PC-3 (cell line): ENCODE measurements around the gene PHGDH. TPM values are rescaled to one million over a fixed set of nuclear protein-coding genes. Genes with fewer than 3 reads are reported as not detected.
"Not testable (repeated sequence)": the region's sequence is repeated elsewhere in the genome, so short reads cannot be mapped to it uniquely, and the experiment has no call there.

Experiments
- ATAC-seq: fragments of 200-7000 bp; cut with Tn5 transposase; 2 replicates; pipeline ENCODE4 v1.9.1; 2020; ENCODE audit warnings: mild to moderate bottlenecking, moderate library complexity
- BruUV-seq: library from RNA; stranded (reverse); fragments of 400-500 nt; replicated peaks from 2 replicates; lab custom pipeline; 2021; lab: Mats Ljungman, UMichigan
- CTCF ChIA-PET: fragments of 300-600 bp; sonication (Branson Sonifier 250); formaldehyde crosslinking; loops from one replicate; lab custom pipeline; 2022; ENCODE audit warnings: antibody characterized with exemption; lab: Charles Lee
- POLR2A ChIA-PET: fragments of 300-600 bp; sonication (Branson Sonifier 250); formaldehyde crosslinking; loops from one replicate; lab custom pipeline; 2022; ENCODE audit warnings: antibody characterized with exemption; ENCODE audit not compliant: unreplicated experiment; lab: Charles Lee
- DNase-seq: peaks from one replicate; pipeline ENCODE4 v3.0.0-alpha.2; 2015
- H2AFZ ChIP-seq: fragments of 300-600 bp; sonication (generic); 2 replicates; pipeline ENCODE4 v1.6.0; 2016; ENCODE audit warnings: antibody characterized with exemption, low read length
- H3F3A ChIP-seq: fragments of 300-600 bp; sonication (generic); one replicate; pipeline ENCODE4 v1.6.0; 2017; ENCODE audit warnings: antibody characterized with exemption, low read length, control low read depth, mild to moderate bottlenecking; ENCODE audit not compliant: unreplicated experiment
- H3K27ac ChIP-seq: fragments of 300-600 bp; sonication (generic); 2 replicates; pipeline ENCODE4 v1.5.1; 2016; ENCODE audit warnings: mild to moderate bottlenecking, low read length
- H3K27me3 ChIP-seq: fragments of 300-600 bp; sonication (generic); 2 replicates; pipeline ENCODE4 v1.6.1; 2016; ENCODE audit warnings: low read length, mixed read lengths
- H3K36me3 ChIP-seq: fragments of 300-600 bp; sonication (generic); 2 replicates; pipeline ENCODE4 v1.6.1; 2016; ENCODE audit warnings: low read depth, mixed run types, low read length, mixed read lengths
- H3K4me1 ChIP-seq: fragments of 300-600 bp; sonication (generic); 2 replicates; pipeline ENCODE4 v1.5.1; 2016; ENCODE audit warnings: low read length; ENCODE audit not compliant: insufficient read depth
- H3K4me2 ChIP-seq: fragments of 300-600 bp; sonication (generic); 2 replicates; pipeline ENCODE4 v1.6.0; 2016; ENCODE audit warnings: low read length
- H3K4me3 ChIP-seq: fragments of 300-600 bp; sonication (generic); 2 replicates; pipeline ENCODE4 v1.5.1; 2016; ENCODE audit warnings: mild to moderate bottlenecking, low read length, mixed read lengths
- H3K79me2 ChIP-seq: fragments of 300-600 bp; sonication (generic); 2 replicates; pipeline ENCODE4 v1.6.1; 2017; ENCODE audit warnings: low read length, mixed read lengths
- H3K9ac ChIP-seq: fragments of 300-600 bp; sonication (generic); 2 replicates; pipeline ENCODE4 v1.6.0; 2016; ENCODE audit warnings: mild to moderate bottlenecking, low read length
- H3K9me2 ChIP-seq: fragments of 300-600 bp; sonication (generic); replicated peaks from 2 replicates; pipeline ENCODE4 v1.6.1; 2016; ENCODE audit warnings: mixed run types, low read length, mixed read lengths
- H3K9me3 ChIP-seq: fragments of 300-600 bp; sonication (generic); 2 replicates; pipeline ENCODE4 v1.6.1; 2016; ENCODE audit warnings: low read length, mixed read lengths
- H4K20me1 ChIP-seq: fragments of 300-600 bp; sonication (generic); 2 replicates; pipeline ENCODE4 v1.6.1; 2016; ENCODE audit warnings: low read length, mixed read lengths
- CTCF ChIP-seq: fragments of 300-600 bp; sonication (generic); conservative IDR thresholded peaks from 2 replicates; pipeline ENCODE4 v1.5.1; 2017; ENCODE audit warnings: antibody characterized with exemption, low read depth, mild to moderate bottlenecking, low read length
- EZH2 ChIP-seq: fragments of 300-600 bp; sonication (generic); IDR thresholded peaks from one replicate; pipeline ENCODE4 v1.6.1; 2017; ENCODE audit warnings: antibody characterized with exemption, mild to moderate bottlenecking, low read length; ENCODE audit not compliant: unreplicated experiment
- EZH2phosphoT487 ChIP-seq: fragments of 300-600 bp; sonication (generic); IDR thresholded peaks from 2 replicates; pipeline ENCODE4 v1.6.1; 2018; ENCODE audit warnings: mild to moderate bottlenecking, antibody characterized with exemption, low read length, borderline replicate concordance
- intact Hi-C: fragments of 100-400 bp; cut with micrococcal nuclease; formaldehyde crosslinking; loops from 2 replicates; pipeline ENCODE4 v1.9.0; 2023
- total RNA-seq: library from RNA; depleted of rRNA; stranded (reverse); fragments of >200 nt; gene quantifications from 2 replicates; pipeline ENCODE4 v1.2.3, GENCODE V29; 2014

PHGDH gene
- total RNA-seq, 1 experiment from 2014 or later: 134 TPM

- no peak overlapping the region for H3K9ac ChIP-seq
- H3K9me2 ChIP-seq: no peaks in the 10 kb centered on the region
- BruUV-seq: no TSS peak
- H3K4me3 ChIP-seq: no peak overlapping the region
- H3K79me2 ChIP-seq: no peaks in the 10 kb centered on the region
- no peaks in the 10 kb centered on the region for H3F3A ChIP-seq
- ATAC-seq (no peak), DNase-seq (peak; percentile 12)
- H3K4me2 ChIP-seq: no peak overlapping the region
- peaks cover 78% of the 10 kb centered on the region for H3K4me1 ChIP-seq
- no peaks in the 10 kb centered on the region for H3K9me3 ChIP-seq
- CTCF ChIA-PET: no interaction called here
- H3K27ac ChIP-seq: no peak overlapping the region
- intact Hi-C loops: loop anchor here (10.0 kb wide), 1 partner anchor 109 kb away; no protein-coding TSS in a partner anchor
- POLR2A ChIA-PET: no interaction called here
- TF ChIP-seq EZH2phosphoT487: no peak
- TF ChIP-seq EZH2: no peak
- no peak for TF ChIP-seq CTCF
- no peaks in the 10 kb centered on the region for H3K36me3 ChIP-seq
- H3K27me3 ChIP-seq: no peaks in the 10 kb centered on the region
- H4K20me1 ChIP-seq: no peaks in the 10 kb centered on the region
- no peak overlapping the region for H2AFZ ChIP-seq
These were observed 72.6 kb downstream of the PHGDH start for GRCh38 chr1:119784191-119784781.

DNA sequence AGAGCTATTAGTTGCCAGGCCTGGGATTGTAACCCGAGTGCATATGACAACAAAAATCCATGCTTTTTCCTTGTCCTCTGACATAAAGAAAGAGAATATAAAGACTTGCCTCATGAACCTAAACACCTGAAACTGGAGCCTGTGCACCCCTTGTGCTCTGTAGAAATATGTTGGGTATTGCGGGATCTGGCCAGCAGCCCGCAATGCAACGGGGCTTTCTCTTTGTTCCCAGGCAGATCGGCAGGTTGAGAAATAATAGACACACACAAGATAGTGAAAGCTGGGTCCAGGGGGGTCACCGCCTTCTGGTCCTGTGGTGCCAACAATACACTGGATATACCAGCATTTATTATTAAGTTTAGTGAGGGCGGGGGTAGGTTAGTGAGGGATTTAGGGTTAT, 74.3 kb downstream of the PHGDH start:
- H3K27ac ChIP-seq: peak overlapping the region; percentile 60
- peak overlapping the region; percentile 64 for H3K4me2 ChIP-seq
- intact Hi-C loops: loop anchor here (10.0 kb wide), 1 partner anchor 111 kb away; no protein-coding TSS in a partner anchor
- H3K79me2 ChIP-seq, CTCF ChIA-PET, ATAC-seq, BruUV-seq, POLR2A ChIA-PET, H3K9me3 ChIP-seq, H4K20me1 ChIP-seq, H2AFZ ChIP-seq, DNase-seq, H3K9me2 ChIP-seq, H3K9ac ChIP-seq, H3K4me3 ChIP-seq, H3K36me3 ChIP-seq, H3K27me3 ChIP-seq, H3F3A ChIP-seq: not testable (repeated sequence)
- peaks cover 72% of the 10 kb centered on the region for H3K4me1 ChIP-seq

DNA sequence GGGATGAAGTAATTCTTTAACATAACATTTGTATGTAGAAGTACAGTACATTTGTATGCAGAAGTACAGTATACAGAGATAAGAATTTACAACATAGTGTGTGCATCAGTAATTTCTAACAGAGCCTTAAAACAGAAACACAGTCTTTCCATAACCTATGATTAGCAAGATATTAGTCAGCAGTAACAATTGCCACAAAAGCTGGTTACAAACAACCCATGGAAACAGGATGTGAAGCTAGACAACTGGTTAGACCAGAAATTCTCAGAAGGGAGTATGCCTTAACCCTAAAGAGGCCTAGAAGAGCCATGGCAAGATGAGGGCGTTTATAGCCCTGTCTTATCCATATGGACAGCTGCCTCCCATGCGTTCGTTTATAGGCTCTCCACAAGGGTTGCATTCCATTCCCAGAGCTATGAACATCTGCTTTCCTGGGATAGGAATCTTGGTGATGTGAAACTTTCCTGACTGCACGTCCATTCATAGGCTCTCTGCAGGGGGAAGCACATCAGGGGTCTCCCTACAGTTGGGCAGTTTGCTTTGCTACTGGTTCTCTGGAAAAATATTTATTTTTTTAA, 74.8 kb downstream of the PHGDH start:
- peak; percentile 80 for DNase-seq
- CTCF ChIA-PET: interaction anchor here (0.6 kb wide), 1 partner anchor 92 kb away, joined by 3 read pairs; no protein-coding TSS in a partner anchor
- BruUV-seq, H3K9me2 ChIP-seq, H3K9ac ChIP-seq, H3K9me3 ChIP-seq, H3K79me2 ChIP-seq, H2AFZ ChIP-seq, H4K20me1 ChIP-seq, H3K27me3 ChIP-seq, POLR2A ChIA-PET, H3K36me3 ChIP-seq, H3F3A ChIP-seq, ATAC-seq, H3K4me3 ChIP-seq: not testable (repeated sequence)
- H3K4me1 ChIP-seq: peaks cover 77% of the 10 kb centered on the region
- peak overlapping the region; percentile 64; the same call in 1 of the 2 replicates for H3K4me2 ChIP-seq
- intact Hi-C loops: loop anchor here (10.0 kb wide), 1 partner anchor 112 kb away; no protein-coding TSS in a partner anchor
- H3K27ac ChIP-seq: peak overlapping the region; percentile 51
